Kidney capillary endothelial cell (primary cell): Measurements from ENCODE around the gene BSPH1.
"Not testable (repeated sequence)": the region's sequence is repeated elsewhere in the genome, so short reads cannot be mapped to it uniquely, and the experiment has no call there.

Source experiments
- DNase-seq: peaks from one replicate; pipeline ENCODE4 v3.0.0-alpha.2; 2018; ENCODE audit warnings: low spot score

The BSPH1 gene

GRCh38 chr19:47920107-47920506, 71.9 kb downstream of the BSPH1 start:
- DNase-seq, result not testable (repeated sequence)
